Vagina (tissue), 2 donors: ENCODE results near the gene TRAF5.

Experiments used
- CTCF ChIP-seq, 3 experiments: fragments of 450-650 bp in 2 of 3; fragments of 200-600 bp in 1 of 3; sonication (generic) in 1 of 3; IDR thresholded peaks; one replicate each; pipeline ENCODE4 v1.5.1; 2017 to 2019; ENCODE audit warnings: antibody characterized with exemption in 3 of 3, mild to moderate bottlenecking in 2 of 3, moderate library complexity in 2 of 3
- POLR2A ChIP-seq, 2 donors: fragments of 450-650 bp; IDR thresholded peaks; one replicate each; pipeline ENCODE4 v1.6.1; 2017; ENCODE audit warnings: antibody characterized with exemption in 2 of 2, mild to moderate bottlenecking in 2 of 2, moderate library complexity in 2 of 2

- no peak for TF ChIP-seq CTCF (IDR thresholded peaks at IDR 0.05)
- no peak for TF ChIP-seq POLR2A (IDR thresholded peaks at IDR 0.05)
Measured at GRCh38 chr1:211335522-211336157, 9.0 kb downstream of the TRAF5 start.
